Tibial nerve (tissue), 4 donors: ENCODE results near the gene MYRF. TPM values are rescaled to one million over a fixed set of nuclear protein-coding genes. Genes with fewer than 3 reads are reported as not detected.

Experiments used
- DNase-seq, 2 donors: peaks; one replicate each; pipeline ENCODE4 v3.0.0-alpha.2; 2019; ENCODE audit warnings: low spot score in 2 of 2
- H3K27ac ChIP-seq, 4 donors: fragments of 200-600 bp; sonication (generic) in 3 of 4; one replicate each; pipeline ENCODE4 v1.5.1; 2017 to 2019; ENCODE audit warnings: mild to moderate bottlenecking in 1 of 4
- H3K27me3 ChIP-seq, 2 donors: fragments of 200-600 bp; sonication (generic) in 1 of 2; one replicate each; pipeline versions ENCODE4 v1.5.1 to v1.6.0; 2017 to 2019
- H3K36me3 ChIP-seq, 3 donors: fragments of 200-600 bp; sonication (generic); one replicate each; pipeline ENCODE4 v1.5.1; 2018 to 2019
- H3K4me1 ChIP-seq, 4 donors: fragments of 200-600 bp; sonication (generic) in 3 of 4; one replicate each; pipeline ENCODE4 v1.5.1; 2017 to 2019
- H3K4me3 ChIP-seq, 4 donors: fragments of 200-600 bp; sonication (generic) in 3 of 4; one replicate each; pipeline ENCODE4 v1.5.1; 2017 to 2019; ENCODE audit warnings: mild to moderate bottlenecking in 1 of 4, moderate library complexity in 1 of 4
- H3K9me3 ChIP-seq, 4 donors: fragments of 200-600 bp; sonication (generic) in 3 of 4; one replicate each; pipeline ENCODE4 v1.5.1; 2017 to 2019
- CTCF ChIP-seq, 5 experiments: fragments of 200-600 bp in 3 of 5; fragments of 450-650 bp in 2 of 5; sonication (generic) in 3 of 5; IDR thresholded peaks; one replicate each; pipeline ENCODE4 v1.5.1; 2016 to 2019; ENCODE audit warnings: antibody characterized with exemption in 5 of 5, mild to moderate bottlenecking in 3 of 5, moderate library complexity in 2 of 5
- EP300 ChIP-seq, 2 donors: sonication (generic); formaldehyde crosslinking; IDR thresholded peaks; one replicate each; pipeline ENCODE4 v1.6.1; 2017; ENCODE audit warnings: antibody characterized with exemption in 2 of 2, mild to moderate bottlenecking in 1 of 2
- POLR2A ChIP-seq, 2 donors: fragments of 450-650 bp; IDR thresholded peaks; one replicate each; pipeline ENCODE4 v1.6.1; 2017; ENCODE audit warnings: antibody characterized with exemption in 2 of 2, mild to moderate bottlenecking in 2 of 2, moderate library complexity in 2 of 2
- WGBS, 2 donors: methylation state at CpG; one replicate each; pipeline ENCODE4 v1.1.5; 2018; 5-methylcytosine and 5-hydroxymethylcytosine counted together
- total RNA-seq, 4 donors: library from RNA; depleted of rRNA; stranded (reverse); fragments of >200 nt; gene quantifications; one replicate each; pipeline ENCODE4 v1.1.0, GENCODE V29; 2016

Gene MYRF
- total RNA-seq, 4 donors from 2014 or later, result 1.0 to 7.5 (median 2.1) TPM

- Histone ChIP-seq H3K9me3 (no peaks in the 10 kb centered on the region), H3K4me3 (no peak overlapping the region), H3K27me3 (no peaks in the 10 kb centered on the region), H3K36me3 (no peaks in the 10 kb centered on the region), H3K27ac (no peak overlapping the region), H3K4me1 (peaks cover 0 to 13% (median 0%) of the 10 kb centered on the region in 4 donors)
- 70 to 73% methylated on average over 17 to 27 of the region's 33 CpGs for whole genome bisulfite sequencing, 2 donors
- TF ChIP-seq EP300 (IDR thresholded peaks at IDR 0.05) (no peak), POLR2A (IDR thresholded peaks at IDR 0.05) (no peak), CTCF (IDR thresholded peaks at IDR 0.05) (no peak)
- no peak for DNase-seq
These were observed 16.9 kb downstream of the MYRF start for GRCh38 chr11:61769169-61769920.

GRCh38 chr11:61769946-61770683 lies 17.7 kb downstream of the MYRF start:
- Histone ChIP-seq H3K36me3 (no peaks in the 10 kb centered on the region), H3K27ac (no peak overlapping the region), H3K27me3 (no peaks in the 10 kb centered on the region), H3K9me3 (no peaks in the 10 kb centered on the region), H3K4me3 (no peak overlapping the region), H3K4me1 (peaks cover 0 to 8% (median 0%) of the 10 kb centered on the region in 4 donors)
- no peak for DNase-seq
- 85 to 95% methylated on average over 16 to 20 of the region's 20 CpGs for WGBS, 2 donors
- TF ChIP-seq CTCF (IDR thresholded peaks at IDR 0.05), result no peak
- TF ChIP-seq EP300 (IDR thresholded peaks at IDR 0.05), result no peak
- TF ChIP-seq POLR2A (IDR thresholded peaks at IDR 0.05), result no peak

GRCh38 chr11:61771195-61771894 lies 18.9 kb downstream of the MYRF start:
- H3K27ac ChIP-seq, result no peak overlapping the region
- no peaks in the 10 kb centered on the region for H3K27me3 ChIP-seq
- WGBS, 2 donors, result 82 to 89% methylated on average over 14 of the region's 15 CpGs
- no peak for DNase-seq
- H3K9me3 ChIP-seq, result no peaks in the 10 kb centered on the region
- H3K36me3 ChIP-seq, result no peaks in the 10 kb centered on the region
- H3K4me1 ChIP-seq, result peaks cover 0 to 12% (median 0%) of the 10 kb centered on the region in 4 donors
- TF ChIP-seq POLR2A (IDR thresholded peaks at IDR 0.05) (no peak), EP300 (IDR thresholded peaks at IDR 0.05) (no peak), CTCF (IDR thresholded peaks at IDR 0.05) (no peak)
- no peak overlapping the region for H3K4me3 ChIP-seq

GRCh38 chr11:61771985-61772455 lies 19.6 kb downstream of the MYRF start:
- Histone ChIP-seq H3K4me3 (no peak overlapping the region), H3K27me3 (no peaks in the 10 kb centered on the region), H3K27ac (no peak overlapping the region), H3K36me3 (no peaks in the 10 kb centered on the region), H3K4me1 (peaks cover 0 to 19% (median under 1%) of the 10 kb centered on the region in 4 donors), H3K9me3 (no peaks in the 10 kb centered on the region)
- no peak for DNase-seq
- 54 to 55% methylated on average over 5 to 6 of the region's 7 CpGs for WGBS, 2 donors
- TF ChIP-seq CTCF (IDR thresholded peaks at IDR 0.05) (no peak), EP300 (IDR thresholded peaks at IDR 0.05) (no peak), POLR2A (IDR thresholded peaks at IDR 0.05) (no peak)
